Superior temporal gyrus (tissue), 1 donor: ENCODE data around the gene C1orf122.

ENCODE experiments used
- DNase-seq: peaks from one replicate; pipeline ENCODE4 v3.0.0-alpha.2; 2016; ENCODE audit errors: extremely low spot score

Gene C1orf122

DNA sequence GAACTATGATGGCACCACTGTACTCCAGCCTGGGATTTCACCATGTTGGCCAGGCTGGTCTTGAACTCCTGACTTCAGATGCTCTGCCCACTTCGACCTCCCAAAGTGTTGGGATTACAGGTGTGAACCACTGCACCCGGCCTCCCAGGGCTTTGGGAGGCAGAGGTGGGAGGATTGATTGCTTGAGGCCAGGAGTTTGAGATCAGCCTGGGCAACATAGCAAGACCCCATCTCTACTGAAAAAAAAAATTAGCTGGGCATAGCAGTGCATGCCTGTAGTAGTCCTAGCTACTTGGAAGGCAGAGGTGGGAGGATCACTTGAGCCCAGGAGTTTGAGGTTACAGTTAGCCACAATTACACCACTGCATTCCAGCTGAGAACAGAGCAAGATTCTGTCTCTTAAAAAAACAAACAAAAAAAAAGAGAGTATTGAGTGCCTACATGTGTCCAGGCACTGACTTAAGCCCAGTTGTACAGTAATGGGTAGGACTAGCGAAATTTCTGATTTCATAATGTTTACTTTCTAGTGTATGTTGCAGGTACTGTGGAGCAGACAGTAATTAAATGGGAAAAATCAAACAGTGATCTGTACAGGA is 9.7 kb upstream of the C1orf122 start:
- no peak for DNase-seq

GRCh38 chr1:37802439-37802838 is 5.2 kb upstream of the C1orf122 start:
- DNase-seq = no peak

DNA sequence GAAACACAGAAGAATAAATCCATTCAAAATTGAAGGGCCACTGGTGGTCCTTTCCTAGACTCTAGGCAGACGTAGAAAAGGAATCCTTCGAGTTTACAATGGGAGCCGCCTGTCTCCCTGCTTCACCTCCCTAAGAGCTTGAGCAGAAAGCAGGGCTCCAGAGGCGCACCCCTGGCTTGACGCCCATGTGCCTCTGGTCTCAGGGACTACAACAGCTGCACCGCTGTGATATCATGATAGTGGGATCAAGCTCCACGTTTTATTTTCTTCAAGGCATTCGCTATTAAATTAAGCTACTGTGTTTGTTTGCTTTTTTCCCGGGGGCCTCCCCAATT is 403 bp upstream of the C1orf122 start:
- no peak for DNase-seq

- DNase-seq = peak; percentile 95
Measured at GRCh38 chr1:37808369-37809319, 1.1 kb downstream of the C1orf122 start.

DNA sequence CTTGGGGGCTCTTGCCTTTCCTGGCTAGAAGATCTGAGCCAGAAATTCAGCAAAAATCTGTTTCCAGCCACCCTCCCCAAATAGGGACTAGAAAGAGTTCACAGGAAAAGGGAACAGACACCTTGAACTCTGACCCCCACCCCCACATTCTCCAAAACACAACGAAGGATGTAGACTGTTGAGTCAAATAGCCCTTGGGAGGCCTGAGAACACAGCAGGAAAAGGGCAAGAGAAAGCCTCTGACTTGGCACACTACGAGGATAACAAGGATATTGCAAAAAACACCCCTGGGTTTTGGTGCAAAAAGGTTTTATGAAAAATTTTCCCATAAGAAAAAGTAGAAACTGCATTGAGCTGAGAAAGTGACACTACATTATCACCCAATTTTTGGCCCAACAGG is 2.4 kb downstream of the C1orf122 start:
- DNase-seq = no peak

DNA sequence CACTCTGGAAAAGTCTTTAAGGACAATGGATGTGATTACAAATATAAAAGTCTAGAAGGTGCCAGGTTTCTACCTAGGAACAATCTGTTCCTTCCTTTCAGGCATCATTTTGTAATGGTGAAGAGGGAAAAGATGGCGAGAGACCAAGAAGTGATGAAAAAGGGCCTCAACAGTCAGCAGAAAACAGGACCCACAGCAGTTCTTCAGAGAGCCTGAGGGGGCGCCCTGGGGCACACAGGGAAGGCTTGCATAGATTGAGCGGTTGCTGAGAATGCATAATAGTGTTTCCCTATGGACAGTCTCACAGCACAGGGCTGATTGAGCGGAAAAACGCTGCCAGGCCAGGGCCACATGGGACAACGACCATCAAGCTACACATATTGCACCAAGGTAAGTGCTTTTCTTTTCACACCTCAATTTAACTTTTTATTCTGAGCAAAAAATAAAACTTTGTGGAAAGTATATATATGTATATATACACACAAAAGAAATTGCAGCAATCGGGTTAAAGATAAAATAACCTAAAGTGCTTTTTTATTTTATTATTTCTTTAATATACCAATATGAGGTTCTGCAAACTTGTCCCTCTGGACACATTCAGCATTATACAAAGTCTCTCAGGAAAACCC is 3.6 kb downstream of the C1orf122 start:
- DNase-seq = peak; percentile 86

GRCh38 chr1:37813529-37814145 is 6.0 kb downstream of the C1orf122 start:
- peak; percentile 13 for DNase-seq

GRCh38 chr1:37814252-37814651 is 6.7 kb downstream of the C1orf122 start:
- peak; percentile 75 for DNase-seq

DNA sequence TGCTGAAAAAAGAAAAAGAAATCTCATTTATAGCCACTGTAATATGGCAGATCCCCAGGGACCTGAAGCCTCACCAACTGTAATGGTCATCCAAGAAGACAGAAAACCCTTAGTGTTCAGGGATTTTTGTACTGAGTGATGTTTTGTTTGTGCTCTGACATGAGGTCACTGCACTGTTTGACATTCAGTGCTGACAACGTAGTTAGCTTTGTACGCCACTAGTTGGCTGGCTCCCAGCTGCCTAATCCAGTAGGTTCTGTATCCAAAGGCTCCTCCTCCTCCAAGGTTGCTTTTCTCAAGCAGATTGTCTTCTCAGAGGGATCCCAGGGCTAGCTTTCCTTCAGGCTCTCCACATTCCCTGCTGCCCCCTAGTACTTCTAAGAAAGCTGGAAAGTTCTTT is 9.9 kb downstream of the C1orf122 start:
- DNase-seq = peak; percentile 86

DNA sequence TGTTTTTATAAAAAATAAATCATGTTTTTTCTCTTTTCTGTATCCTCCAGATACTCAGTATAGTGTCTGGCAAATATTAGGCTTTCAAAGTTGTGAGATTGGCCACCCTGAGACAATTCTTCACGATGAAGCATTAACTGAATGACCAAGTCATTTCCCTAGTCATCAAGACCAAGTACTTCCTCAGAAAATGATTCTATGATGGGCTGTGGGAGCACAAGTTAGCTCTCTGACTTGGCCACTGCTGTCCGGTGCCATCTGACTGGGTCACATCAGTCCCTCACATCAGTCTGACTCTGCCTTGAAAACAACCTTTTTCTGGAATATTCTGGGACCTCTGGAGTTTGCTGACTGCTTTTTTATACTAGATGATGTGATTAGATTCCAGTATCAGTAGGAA is 13.9 kb downstream of the C1orf122 start:
- DNase-seq = no peak

- no peak for DNase-seq
Measured at GRCh38 chr1:37822906-37823815, 15.6 kb downstream of the C1orf122 start.

DNA sequence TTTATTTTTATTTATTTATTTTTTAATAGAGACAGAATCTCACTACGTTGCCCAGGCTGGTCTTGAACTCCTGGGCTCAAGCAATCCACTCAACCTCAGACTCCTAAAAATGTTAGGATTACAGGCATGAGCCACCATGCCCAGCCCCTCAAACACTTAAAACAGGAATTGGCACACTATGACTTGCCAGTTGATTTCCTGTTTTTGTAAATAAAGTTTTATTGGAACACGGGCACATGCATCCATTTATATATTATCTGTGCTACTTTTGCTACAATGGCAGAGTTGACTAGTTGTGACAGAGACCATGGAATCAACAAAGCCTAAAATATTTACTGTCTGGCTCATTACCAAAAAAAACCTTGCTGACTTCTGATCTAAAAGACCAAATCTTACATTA is 16.4 kb downstream of the C1orf122 start:
- no peak for DNase-seq

- no peak for DNase-seq
Measured at GRCh38 chr1:37825506-37825905, 17.9 kb downstream of the C1orf122 start.

DNA sequence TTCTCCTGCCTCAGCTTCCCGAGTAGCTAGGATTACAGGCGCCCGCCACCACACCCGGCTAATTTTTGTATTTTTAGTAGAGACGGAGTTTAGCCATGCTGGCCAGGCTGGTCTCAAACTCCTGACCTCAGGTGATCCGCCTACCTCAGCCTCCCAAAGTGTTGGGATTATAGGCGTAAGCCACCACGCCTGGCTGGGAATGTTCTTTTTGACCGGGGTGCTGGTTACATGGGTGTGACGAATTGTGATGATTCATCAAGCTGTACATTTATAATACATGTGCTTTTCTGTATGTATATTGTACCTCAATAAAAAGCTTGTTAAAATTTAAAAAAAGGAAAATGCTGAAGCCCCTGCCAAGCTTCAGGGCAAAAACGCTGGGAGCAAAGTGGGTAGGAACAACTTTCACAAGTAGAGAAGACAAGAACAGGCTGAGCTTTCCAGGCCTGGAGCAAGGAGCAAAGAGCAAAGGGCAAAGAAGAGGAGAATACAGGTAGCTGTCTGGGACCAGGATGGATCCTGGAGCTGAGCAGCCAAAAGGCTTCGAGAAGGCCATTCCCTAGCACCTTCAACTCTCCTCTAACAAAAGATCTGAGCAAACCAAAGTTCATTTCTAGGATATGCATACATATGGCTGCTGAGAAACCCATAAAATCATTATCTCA is 21.0 kb downstream of the C1orf122 start:
- no peak for DNase-seq

GRCh38 chr1:37831109-37831508 is 23.5 kb downstream of the C1orf122 start:
- no peak for DNase-seq

GRCh38 chr1:37831809-37832208 is 24.2 kb downstream of the C1orf122 start:
- no peak for DNase-seq

- no peak for DNase-seq
Measured at GRCh38 chr1:37836788-37837187, 29.2 kb downstream of the C1orf122 start.

DNA sequence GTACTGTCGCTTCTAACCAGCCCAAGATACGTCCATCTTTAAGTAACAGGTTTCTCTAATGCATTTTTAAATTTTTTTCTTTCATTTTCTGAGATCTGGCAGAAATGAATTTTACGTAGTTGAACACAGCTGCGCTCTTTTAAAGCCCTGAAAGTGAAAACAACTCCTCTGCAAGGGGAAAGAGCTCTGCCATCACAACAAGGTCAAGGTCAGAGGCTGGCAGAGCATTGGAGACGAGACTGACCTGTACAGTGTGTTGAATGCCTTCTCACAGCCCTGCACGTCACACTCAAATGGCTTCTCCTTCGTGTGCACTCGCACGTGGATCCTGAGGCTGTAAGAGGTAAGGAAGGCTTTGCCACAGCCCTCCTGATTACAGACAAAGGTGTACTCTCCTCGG is 32.1 kb downstream of the C1orf122 start:
- no peak for DNase-seq

- DNase-seq = no peak
Measured at GRCh38 chr1:37840711-37841110, 33.1 kb downstream of the C1orf122 start.

- no peak for DNase-seq
Measured at GRCh38 chr1:37841652-37842051, 34.1 kb downstream of the C1orf122 start.

DNA sequence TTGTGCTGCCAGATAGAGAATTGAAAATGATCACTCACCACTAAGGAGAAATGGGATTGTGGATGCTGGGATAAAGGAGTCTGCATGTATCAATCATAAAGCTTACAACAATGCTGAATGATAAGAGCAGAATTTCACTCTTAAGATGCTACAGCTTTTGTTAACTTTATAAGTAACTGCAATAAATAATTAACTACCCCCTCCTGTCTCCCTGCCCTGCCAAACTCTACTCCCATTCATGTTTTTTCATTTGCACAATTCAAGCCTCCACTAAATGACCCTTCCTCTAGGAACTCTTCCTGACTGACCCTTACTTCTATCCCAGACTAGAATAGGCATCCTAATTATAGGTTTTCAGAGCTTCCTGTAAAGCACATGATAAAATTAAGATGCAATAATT is 36.9 kb downstream of the C1orf122 start:
- DNase-seq = no peak
